Midbrain (tissue), 1 donor: ENCODE measurements around the gene CSHL1.
A peak's percentile ranks its signal among the peaks of the same experiment; 100 is the strongest.
"Not testable (repeated sequence)": the region's sequence is repeated elsewhere in the genome, so short reads cannot be mapped to it uniquely, and the experiment has no call there.

Experiments used
- DNase-seq: peaks from one replicate; lab custom pipeline; 2025; lab: John Stamatoyannopoulos, UW

CSHL1 gene

GRCh38 chr17:63889026-63889848, 21.8 kb downstream of the CSHL1 start:
- peak; percentile 21 for DNase-seq

GRCh38 chr17:63885119-63885518, 25.9 kb downstream of the CSHL1 start:
- DNase-seq = not testable (repeated sequence)

DNA sequence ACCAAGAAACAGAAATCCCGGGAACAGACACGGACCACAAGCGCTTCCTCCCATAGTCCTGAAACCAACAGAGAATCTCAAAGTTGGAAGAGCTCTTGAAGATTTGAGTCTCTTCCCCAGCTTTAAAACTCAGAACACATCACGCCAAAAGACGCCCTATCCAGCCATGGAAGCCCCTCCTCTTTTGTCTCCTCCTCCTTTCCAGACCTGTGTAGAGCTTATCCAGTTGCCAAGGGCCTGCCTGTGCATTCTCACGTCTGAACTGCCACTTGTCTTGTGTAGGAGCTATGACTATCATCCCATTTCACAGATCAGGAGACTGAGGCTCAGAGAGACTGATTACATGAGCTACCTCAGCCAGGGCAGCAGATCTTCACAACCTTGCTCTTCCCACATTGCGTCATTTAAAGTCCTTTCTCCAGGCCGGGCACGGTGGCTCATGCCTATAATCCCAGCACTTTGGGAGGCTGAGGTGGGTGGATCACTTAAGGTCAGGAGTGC, 28.4 kb downstream of the CSHL1 start:
- DNase-seq = not testable (repeated sequence)

DNA sequence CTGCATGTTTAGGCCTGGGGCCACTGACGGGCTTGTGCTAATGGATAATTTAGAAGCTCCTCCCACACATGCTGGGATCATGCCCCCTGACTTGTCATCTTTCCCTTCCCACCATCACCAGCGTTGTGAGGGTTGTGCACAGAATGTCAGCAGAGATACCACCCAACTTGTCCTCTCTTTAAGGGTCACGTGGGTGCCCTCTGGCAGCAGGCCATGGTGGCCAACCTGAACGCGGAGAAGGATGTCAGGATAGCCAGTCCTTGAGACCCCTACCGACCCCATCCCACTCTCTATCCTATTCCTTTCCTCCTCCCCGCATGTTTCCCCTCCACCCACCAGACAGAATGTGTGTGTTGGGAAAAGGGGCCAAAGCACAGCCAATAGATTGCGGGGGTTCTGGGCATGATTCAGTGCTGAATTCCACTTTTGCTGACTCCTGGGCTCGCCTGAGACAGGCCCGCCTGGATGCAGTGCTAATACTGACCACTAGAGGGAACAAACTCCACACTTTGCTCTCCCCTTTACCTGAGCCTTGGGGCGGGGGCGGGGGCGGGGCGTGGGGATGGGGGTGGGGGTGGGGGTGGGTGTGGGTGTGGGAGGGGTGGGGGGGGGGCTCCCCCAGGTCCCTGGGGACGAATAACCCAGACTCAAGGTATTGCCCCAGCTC, 29.0 kb downstream of the CSHL1 start, which contains the start of gene GH2:
Gene GH2 (minus strand): TSS at position 10 of the 667 bp plus-strand sequence. CDS start 143 bp downstream, outside the sequence.
- no peak for DNase-seq

DNA sequence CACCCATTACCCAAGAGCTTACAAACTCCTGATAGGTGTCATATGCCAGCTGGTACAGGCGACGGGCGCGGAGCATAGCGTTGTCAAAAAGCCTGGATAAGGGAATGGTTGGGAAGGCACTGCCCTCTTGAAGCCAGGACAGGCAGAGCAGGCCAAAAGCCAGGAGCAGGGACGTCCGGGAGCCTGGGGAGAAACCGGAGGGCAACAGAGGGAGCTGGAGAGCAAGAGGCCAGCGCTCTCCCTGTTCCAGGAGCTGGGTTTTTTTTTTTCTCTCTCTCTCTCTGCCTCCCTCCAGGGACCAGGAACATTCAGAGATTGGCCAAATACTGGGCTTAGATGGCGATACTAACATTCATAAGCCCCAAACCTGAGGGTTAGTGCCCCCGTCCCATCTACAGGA, 29.7 kb downstream of the CSHL1 start:
- DNase-seq = not testable (repeated sequence)

GRCh38 chr17:63880706-63881105, 30.4 kb downstream of the CSHL1 start:
- DNase-seq = no peak

DNA sequence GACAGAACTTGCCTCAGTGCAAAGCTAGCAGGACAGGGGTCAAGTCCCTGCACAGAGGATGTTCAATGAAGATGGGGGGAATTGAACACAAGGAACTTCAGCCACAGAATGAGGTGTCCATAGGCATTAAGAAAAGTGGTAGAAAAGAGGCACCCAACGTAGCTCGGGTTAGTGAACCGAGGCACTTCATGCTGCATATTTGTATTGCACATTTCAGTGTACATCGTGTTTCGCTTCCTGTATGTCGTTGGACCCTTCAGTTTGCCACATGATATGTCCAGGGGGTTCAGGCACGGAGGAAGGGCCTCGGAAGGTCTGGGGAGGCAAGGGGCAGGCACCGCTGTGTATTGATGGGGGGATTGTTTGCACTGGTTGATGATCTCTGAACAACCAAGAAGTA, 32.6 kb downstream of the CSHL1 start:
- not testable (repeated sequence) for DNase-seq

DNA sequence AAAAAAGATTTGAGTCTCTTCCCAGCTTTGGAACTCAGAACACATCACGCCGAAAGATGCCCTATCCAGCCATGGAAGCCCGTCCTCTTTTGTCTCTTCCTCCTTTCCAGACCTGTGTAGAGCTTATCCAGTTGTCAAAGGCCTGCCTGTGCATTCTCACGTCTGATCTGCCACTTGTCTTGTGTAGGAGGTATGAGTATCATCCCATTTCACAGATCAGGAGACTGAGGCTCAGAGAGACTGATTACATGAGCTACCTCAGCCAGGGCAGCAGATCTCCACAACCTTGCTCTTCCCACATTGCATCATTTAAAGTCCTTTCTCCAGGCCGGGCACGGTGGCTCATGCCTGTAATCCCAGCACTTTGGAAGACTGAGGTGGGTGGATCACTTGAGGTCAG, 36.4 kb downstream of the CSHL1 start:
- not testable (repeated sequence) for DNase-seq

- DNase-seq = not testable (repeated sequence)
Measured at GRCh38 chr17:63874061-63874626, 36.9 kb downstream of the CSHL1 start.

- DNase-seq = not testable (repeated sequence)
Measured at GRCh38 chr17:63873577-63873976, 37.5 kb downstream of the CSHL1 start, which contains the start of gene CSH2. Gene CSH2, minus strand, starts transcription at chr17:63873677. Its CDS starts 63 bp downstream, at chr17:63873614.

GRCh38 chr17:63871646-63872365, 39.3 kb downstream of the CSHL1 start:
- DNase-seq = not testable (repeated sequence)

GRCh38 chr17:63870292-63870665, 40.8 kb downstream of the CSHL1 start:
- not testable (repeated sequence) for DNase-seq

GRCh38 chr17:63869491-63870291, 41.4 kb downstream of the CSHL1 start:
- not testable (repeated sequence) for DNase-seq

DNA sequence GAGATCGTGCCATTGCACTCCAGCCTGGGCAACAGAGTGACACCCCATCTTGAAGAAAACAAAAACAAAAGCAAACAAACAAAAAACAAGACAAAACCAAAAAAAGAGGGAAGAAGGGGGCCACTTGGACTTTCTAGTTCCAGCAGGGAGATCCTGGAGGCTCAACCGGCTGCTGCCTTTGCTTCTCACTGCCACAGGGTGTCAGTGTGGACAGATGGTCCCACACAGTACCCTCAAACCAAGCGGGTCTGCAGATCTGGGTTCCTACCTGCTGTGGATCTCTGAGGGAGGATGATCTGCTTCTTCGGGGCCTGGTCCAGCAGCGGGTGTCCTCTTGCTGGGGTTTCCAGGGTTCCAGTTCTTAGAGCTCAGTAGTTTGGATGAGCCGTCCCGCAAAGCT, 44.4 kb downstream of the CSHL1 start:
- not testable (repeated sequence) for DNase-seq
